H1 (cell line): Measurements from ENCODE around the gene CD46. TPM values are rescaled to one million over a fixed set of nuclear protein-coding genes. Genes with fewer than 3 reads are reported as not detected.

Experiments used
- CTCF ChIA-PET: fragments of 300-600 bp; sonication (Branson Sonifier 250); formaldehyde crosslinking; loops from one replicate; lab custom pipeline; 2021; ENCODE audit not compliant: partially characterized antibody; lab: Charles Lee
- POLR2A ChIA-PET: fragments of 300-600 bp; sonication (Branson Sonifier 250); formaldehyde crosslinking; loops from one replicate; lab custom pipeline; 2021; ENCODE audit warnings: inconsistent platforms; ENCODE audit not compliant: partially characterized antibody; lab: Charles Lee
- DNase-seq, 2 experiments: peaks; one replicate each; pipeline versions ENCODE4 v3.0.0 to v3.0.0-alpha.2; 2010 to 2022; ENCODE audit warnings: low spot score in 2 of 2, low read depth in 1 of 2, mixed read lengths in 1 of 2
- FAIRE-seq: peaks from 2 replicates; lab custom pipeline; 2011; peaks lifted over from hg19 to GRCh38; lab: Jason Lieb, UNC
- H2AFZ ChIP-seq: 2 replicates; pipeline ENCODE4 v1.8.1; 2012; ENCODE audit warnings: low read length, inconsistent platforms
- H2AK5ac ChIP-seq: 2 replicates; pipeline ENCODE4 v1.6.1; 2013; ENCODE audit warnings: low read depth, low read length
- H2BK120ac ChIP-seq: replicated peaks from 2 replicates; pipeline ENCODE3; 2013; ENCODE audit warnings: low read depth, low read length, inconsistent platforms
- H2BK12ac ChIP-seq: 2 replicates; pipeline ENCODE4 v1.6.1; 2013; ENCODE audit warnings: low read depth, low read length
- H2BK15ac ChIP-seq: 2 replicates; pipeline ENCODE4 v1.6.1; 2013; ENCODE audit warnings: low read length
- H2BK20ac ChIP-seq: 2 replicates; pipeline ENCODE4 v1.6.1; 2013; ENCODE audit warnings: low read length
- H2BK5ac ChIP-seq: 2 replicates; pipeline ENCODE4 v1.6.1; 2013; ENCODE audit warnings: low read depth, low read length
- H3K14ac ChIP-seq: 2 replicates; pipeline ENCODE4 v1.6.1; 2013; ENCODE audit warnings: inconsistent platforms; ENCODE audit not compliant: insufficient read length
- H3K18ac ChIP-seq: 2 replicates; pipeline ENCODE4 v1.6.1; 2013; ENCODE audit warnings: low read length; ENCODE audit errors: extremely low read depth
- H3K23ac ChIP-seq: 2 replicates; pipeline ENCODE4 v1.6.1; 2013; ENCODE audit warnings: inconsistent platforms; ENCODE audit not compliant: insufficient read length
- H3K23me2 ChIP-seq: 2 replicates; pipeline ENCODE4 v1.6.1; 2013; ENCODE audit warnings: low read depth, low read length
- H3K27ac ChIP-seq: 2 replicates; pipeline ENCODE4 v1.6.1; 2011; ENCODE audit warnings: low read depth, low read length, inconsistent platforms
- H3K27me3 ChIP-seq, 4 experiments: replicated peaks in 1 of 4; 1 replicate in 1 of 4; 2 replicates in 3 of 4; pipeline versions ENCODE4 v1.6.1 to v1.8.1; 2011 to 2013; ENCODE audit warnings: low read length in 3 of 4, mild to moderate bottlenecking in 3 of 4, inconsistent platforms in 2 of 4, mixed read lengths in 2 of 4, moderate library complexity in 1 of 4; ENCODE audit not compliant: control insufficient read depth in 3 of 4, insufficient read depth in 3 of 4; ENCODE audit errors: extremely low read depth in 1 of 4
- H3K36me3 ChIP-seq, 4 experiments: 2 replicates each; pipeline versions ENCODE4 v1.6.1 to v1.8.1; 2011 to 2013; ENCODE audit warnings: mild to moderate bottlenecking in 4 of 4, low read length in 3 of 4, moderate library complexity in 2 of 4, control low read depth in 1 of 4, inconsistent platforms in 1 of 4; ENCODE audit not compliant: insufficient read depth in 4 of 4, control insufficient read depth in 2 of 4
- H3K4ac ChIP-seq: replicated peaks from 2 replicates; pipeline ENCODE3; 2013; ENCODE audit warnings: low read length, low read depth, mixed read lengths, inconsistent platforms; ENCODE audit not compliant: insufficient read length
- H3K4me1 ChIP-seq, 4 experiments: replicated peaks in 1 of 4; 1 replicate in 1 of 4; 2 replicates in 3 of 4; pipeline versions ENCODE4 v1.6.1 to v1.8.1; 2011 to 2013; ENCODE audit warnings: low read length in 3 of 4, inconsistent platforms in 2 of 4, mixed read lengths in 1 of 4; ENCODE audit not compliant: insufficient read depth in 4 of 4, control insufficient read depth in 3 of 4
- H3K4me2 ChIP-seq, 2 experiments: 2 replicates each; pipeline versions ENCODE4 v1.6.1 to v1.8.1; 2011 to 2013; ENCODE audit warnings: low read depth in 2 of 2, low read length in 2 of 2, control low read depth in 1 of 2, inconsistent platforms in 1 of 2, mild to moderate bottlenecking in 1 of 2; ENCODE audit not compliant: insufficient read depth in 1 of 2
- H3K4me3 ChIP-seq, 4 experiments: fragments of 200-600, 300-600 bp in 1 of 4; sonication (generic), shearing (Covaris generic), sonication (Bioruptor Twin) in 1 of 4; 2 replicates each; pipeline versions ENCODE4 v1.5.1 to v1.8.1; 2011 to 2016; ENCODE audit warnings: low read length in 4 of 4, low read depth in 3 of 4, control low read depth in 2 of 4, inconsistent platforms in 2 of 4, mild to moderate bottlenecking in 2 of 4, mixed read lengths in 1 of 4, moderate library complexity in 1 of 4; ENCODE audit not compliant: insufficient read depth in 2 of 4; ENCODE audit errors: extremely low read depth in 1 of 4
- H3K56ac ChIP-seq: replicated peaks from 2 replicates; pipeline ENCODE3; 2013; ENCODE audit warnings: low read depth, mild to moderate bottlenecking, mixed read lengths, low read length, inconsistent platforms; ENCODE audit not compliant: insufficient read length
- H3K79me1 ChIP-seq: 2 replicates; pipeline ENCODE4 v1.6.1; 2013; ENCODE audit warnings: low read depth, low read length, control low read depth
- H3K79me2 ChIP-seq, 2 experiments: 2 replicates each; pipeline versions ENCODE4 v1.6.1 to v1.8.1; 2012 to 2013; ENCODE audit warnings: low read length in 2 of 2, mild to moderate bottlenecking in 2 of 2, inconsistent platforms in 1 of 2; ENCODE audit not compliant: insufficient read depth in 2 of 2, control insufficient read depth in 1 of 2
- H3K9ac ChIP-seq, 4 experiments: replicated peaks in 1 of 4; 1 replicate in 1 of 4; 2 replicates in 3 of 4; pipeline versions ENCODE4 v1.6.1 to v1.8.1; 2011 to 2013; ENCODE audit warnings: low read depth in 3 of 4, low read length in 3 of 4, control low read depth in 2 of 4, mild to moderate bottlenecking in 2 of 4, moderate library complexity in 2 of 4, inconsistent platforms in 1 of 4; ENCODE audit errors: extremely low read depth in 1 of 4
- H3K9me3 ChIP-seq, 2 experiments: 2 replicates each; pipeline versions ENCODE4 v1.6.1 to v1.8.1; 2012 to 2013; ENCODE audit warnings: mild to moderate bottlenecking in 2 of 2, moderate library complexity in 2 of 2, control low read depth in 1 of 2, inconsistent platforms in 1 of 2, low read depth in 1 of 2, low read length in 1 of 2, mixed read lengths in 1 of 2; ENCODE audit not compliant: insufficient read depth in 2 of 2
- H4K20me1 ChIP-seq, 2 experiments: replicated peaks in 1 of 2; 2 replicates each; pipeline versions ENCODE3 to v1.8.1; 2011 to 2013; ENCODE audit warnings: inconsistent platforms in 2 of 2, low read length in 2 of 2, mild to moderate bottlenecking in 1 of 2; ENCODE audit not compliant: insufficient read depth in 2 of 2, control insufficient read depth in 1 of 2
- H4K5ac ChIP-seq: 2 replicates; pipeline ENCODE4 v1.6.1; 2013; ENCODE audit warnings: low read length, low read depth, mixed read lengths, inconsistent platforms; ENCODE audit not compliant: insufficient read length
- H4K8ac ChIP-seq: 2 replicates; pipeline ENCODE4 v1.8.0; 2013; ENCODE audit warnings: mild to moderate bottlenecking, moderate library complexity, low read length, inconsistent platforms; ENCODE audit not compliant: insufficient read depth; ENCODE audit errors: extremely low read depth
- H4K91ac ChIP-seq: replicated peaks from 2 replicates; pipeline ENCODE3; 2013; ENCODE audit warnings: low read length, mixed read lengths, inconsistent platforms; ENCODE audit not compliant: insufficient read length
- ATF2 ChIP-seq: IDR thresholded peaks from 2 replicates; pipeline ENCODE4 v1.6.1; 2012; ENCODE audit warnings: low read length, inconsistent platforms
- BACH1 ChIP-seq: IDR thresholded peaks from 2 replicates; pipeline ENCODE4 v1.6.1; 2012; ENCODE audit warnings: low read length, improper control_type of control experiment
- BRCA1 ChIP-seq: IDR thresholded peaks from 2 replicates; pipeline ENCODE4 v1.6.1; 2012; ENCODE audit warnings: low read depth, low read length, improper control_type of control experiment
- CHD1 ChIP-seq: IDR thresholded peaks from 2 replicates; pipeline ENCODE4 v1.6.1; 2012; ENCODE audit warnings: low read depth, low read length, improper control_type of control experiment
- CREB1 ChIP-seq: IDR thresholded peaks from 2 replicates; pipeline ENCODE4 v1.6.1; 2012; ENCODE audit warnings: inconsistent platforms
- HDAC2 ChIP-seq, 2 experiments: fragments of 300-600 bp in 1 of 2; sonication (generic) in 1 of 2; IDR thresholded peaks; 2 replicates each; pipeline ENCODE4 v1.6.1; 2011 to 2012; ENCODE audit warnings: low read depth in 2 of 2, low read length in 2 of 2, mild to moderate bottlenecking in 2 of 2, moderate library complexity in 2 of 2, borderline replicate concordance in 1 of 2, inconsistent platforms in 1 of 2
- JUN ChIP-seq: IDR thresholded peaks from 2 replicates; pipeline ENCODE4 v1.6.1; 2011; ENCODE audit warnings: low read depth, mild to moderate bottlenecking, improper control_type of control experiment, low read length
- KDM4A ChIP-seq: IDR thresholded peaks from one replicate; pipeline ENCODE4 v1.7.1; 2012; ENCODE audit warnings: low read depth, mild to moderate bottlenecking, moderate library complexity, low read length, inconsistent platforms; ENCODE audit not compliant: severe bottlenecking
- RXRA ChIP-seq: IDR thresholded peaks from 2 replicates; pipeline ENCODE4 v1.6.1; 2011; ENCODE audit warnings: low read depth, mild to moderate bottlenecking, low read length, moderate library complexity; ENCODE audit not compliant: insufficient read depth
- SUZ12 ChIP-seq: fragments of 200-600 bp; sonication (generic); IDR thresholded peaks from 2 replicates; pipeline ENCODE4 v1.6.1; 2012; ENCODE audit warnings: mild to moderate bottlenecking, inconsistent platforms, low read length, moderate library complexity, mixed read lengths
- WGBS, 2 experiments: shearing (Covaris generic) in 1 of 2; methylation state at CpG; one replicate each; pipeline versions ENCODE4 v1.1.6 to v1.1.7; 2013 to 2015; ENCODE audit warnings: low lambda C conversion rate in 2 of 2, mixed read lengths in 2 of 2, inconsistent platforms in 1 of 2, low coverage in 1 of 2, missing lambda C conversion rate in 1 of 2; ENCODE audit not compliant: insufficient replicate concordance in 2 of 2, insufficient coverage in 1 of 2, insufficient read length in 1 of 2; ENCODE audit errors: extremely low coverage in 1 of 2, missing lambda C conversion rate in 1 of 2; 5-methylcytosine and 5-hydroxymethylcytosine counted together
- polyA plus RNA-seq, 7 experiments: library from polyadenylated mRNA; depleted of rRNA in 3 of 7; stranded (reverse) in 5 of 7; unstranded in 2 of 7; fragments of >200 nt in 5 of 7; fragments of 200-250 nt in 2 of 7; gene quantifications; 1 replicate in 5 of 7; 2 replicates in 1 of 7; 4 replicates in 1 of 7; pipeline versions ENCODE4 v1.2.1 to v1.2.3, GENCODE V29; 2011 to 2013; ENCODE audit warnings: missing spikeins in 2 of 7, mixed read lengths in 2 of 7
- total RNA-seq: library from RNA; stranded (reverse); fragmentation: NEBNext Ultra II Directional; extraction: Animal tissue kit (Norgen Biotek cat#: 25700); gene quantifications from 2 replicates; pipeline ENCODE4 v1.2.1, GENCODE V29; 2021

The CD46 gene
- total and polyA plus RNA-seq, 2 of the 8 experiments (the other 6 are each of a cell fraction or from before 2014, with no cell fraction given) = 60.9 to 113 TPM

- no peaks in the 10 kb centered on the region; the same call in 1 of the 2 replicates for H3K79me1 ChIP-seq
- no peak overlapping the region for H3K14ac ChIP-seq
- H3K4ac ChIP-seq = no peak overlapping the region
- H2BK12ac ChIP-seq = no peak overlapping the region
- H3K36me3 ChIP-seq = no peaks in the 10 kb centered on the region
- H3K4me2 ChIP-seq = no peak overlapping the region
- no peak overlapping the region for H3K4me3 ChIP-seq
- no peak overlapping the region for H3K18ac ChIP-seq
- no peak overlapping the region for H3K27ac ChIP-seq
- 91% methylated on average over 16 of the region's 22 CpGs; no CpG with 5 or more reads in 1 of the 2 experiments for WGBS, 2 experiments
- H2BK120ac ChIP-seq = no peak overlapping the region
- H2AFZ ChIP-seq = no peak overlapping the region
- H4K91ac ChIP-seq = no peak overlapping the region
- no peak overlapping the region for H2BK20ac ChIP-seq
- no peaks in the 10 kb centered on the region for H3K79me2 ChIP-seq
- no peak overlapping the region for H4K8ac ChIP-seq
- no peak overlapping the region for H3K23ac ChIP-seq
- no peak overlapping the region for H3K56ac ChIP-seq
- no peak overlapping the region for H3K9ac ChIP-seq
- no peak for DNase-seq
- POLR2A ChIA-PET = no interaction called here
- H4K20me1 ChIP-seq = no peaks in the 10 kb centered on the region
- no peak overlapping the region for H2BK15ac ChIP-seq
- H3K4me1 ChIP-seq = peaks cover 0 to 3% (median 0%) of the 10 kb centered on the region in 4 experiments; a peak in 2 of 7 replicates
- FAIRE-seq = no peak
- H2AK5ac ChIP-seq = no peak overlapping the region
- H3K27me3 ChIP-seq = no peaks in the 10 kb centered on the region
- H2BK5ac ChIP-seq = no peak overlapping the region
- CTCF ChIA-PET = interaction anchor here (0.6 to 6.4 kb wide), 5 partner anchors 10 to 1374 kb away, joined by 3 to 54 read pairs (median 3); no protein-coding TSS in a partner anchor
- no peak overlapping the region for H4K5ac ChIP-seq
- H3K23me2 ChIP-seq = no peaks in the 10 kb centered on the region
- H3K9me3 ChIP-seq = no peaks in the 10 kb centered on the region
- no peak for TF ChIP-seq RXRA
- no peak for TF ChIP-seq JUN
- TF ChIP-seq BRCA1 = no peak
- no peak for TF ChIP-seq CHD1
- TF ChIP-seq KDM4A = no peak
- no peak for TF ChIP-seq SUZ12
- TF ChIP-seq HDAC2 (IDR thresholded peaks at IDR 0.05; ENCODE audit: borderline replicate concordance in 1 of 2, low read depth in 2 of 2, low read length in 2 of 2) = no peak
- no peak for TF ChIP-seq BACH1
- no peak for TF ChIP-seq ATF2
- no peak for TF ChIP-seq CREB1
These were observed 69.0 kb downstream of the CD46 start for GRCh38 chr1:207820568-207821463.
